OCI-LY7 (cell line): Measurements from ENCODE around the gene EXOC5. TPM values are rescaled to one million over a fixed set of nuclear protein-coding genes. Genes with fewer than 3 reads are reported as not detected.
A peak's percentile ranks its signal among the peaks of the same experiment; 100 is the strongest.

Experiments
- Bru-seq: library from RNA; stranded (reverse); fragments of 400-500 nt; gene quantifications from one replicate; lab custom pipeline; 2021; lab: Mats Ljungman, UMichigan
- BruChase-seq, 2 experiments: library from RNA; stranded (reverse); fragments of 400-500 nt; gene quantifications; one replicate each; lab custom pipeline; 2021; lab: Mats Ljungman, UMichigan
- BruUV-seq: library from RNA; stranded (reverse); fragments of 400-500 nt; replicated peaks from 2 replicates; lab custom pipeline; 2021; lab: Mats Ljungman, UMichigan
- CTCF ChIA-PET: fragments of 300-600 bp; sonication (Branson Sonifier 250); formaldehyde crosslinking; loops from one replicate; lab custom pipeline; 2022; ENCODE audit warnings: antibody characterized with exemption; ENCODE audit not compliant: unreplicated experiment; lab: Charles Lee
- POLR2A ChIA-PET: fragments of 300-600 bp; sonication (Branson Sonifier 250); formaldehyde crosslinking; loops from one replicate; lab custom pipeline; 2022; ENCODE audit warnings: antibody characterized with exemption; lab: Charles Lee
- DNase-seq: peaks from one replicate; pipeline ENCODE4 v3.0.0-alpha.2; 2015; ENCODE audit warnings: low spot score
- H2AFZ ChIP-seq: fragments of 200-600 bp; sonication (generic), shearing (Covaris generic); 2 replicates; pipeline ENCODE4 v1.6.1; 2014; ENCODE audit warnings: mild to moderate bottlenecking, antibody characterized with exemption, low read length, moderate library complexity
- H3K27ac ChIP-seq: fragments of 200-600 bp; sonication (generic); 2 replicates; pipeline ENCODE4 v1.5.1; 2014; ENCODE audit warnings: mixed run types, low read depth, mild to moderate bottlenecking, moderate library complexity, low read length, inconsistent platforms; ENCODE audit not compliant: poor library complexity, severe bottlenecking
- H3K36me3 ChIP-seq: fragments of 200-600 bp; sonication (generic); 2 replicates; pipeline ENCODE4 v1.6.1; 2014; ENCODE audit warnings: mild to moderate bottlenecking, antibody characterized with exemption, low read length, moderate library complexity, mixed read lengths; ENCODE audit not compliant: insufficient read depth
- H3K4me1 ChIP-seq: fragments of 200-600 bp; sonication (generic); 2 replicates; pipeline ENCODE4 v1.5.1; 2014; ENCODE audit warnings: mild to moderate bottlenecking, low read length; ENCODE audit not compliant: insufficient read depth, poor library complexity, severe bottlenecking
- H3K4me2 ChIP-seq: fragments of 200-600 bp; sonication (generic); 2 replicates; pipeline ENCODE4 v1.6.1; 2014; ENCODE audit warnings: mild to moderate bottlenecking, low read length
- H3K4me3 ChIP-seq: fragments of 200-600 bp; sonication (generic); 2 replicates; pipeline ENCODE4 v1.5.1; 2014; ENCODE audit warnings: mild to moderate bottlenecking, low read depth, low read length; ENCODE audit not compliant: poor library complexity, severe bottlenecking
- H3K79me2 ChIP-seq: fragments of 200-600 bp; sonication (generic); 2 replicates; pipeline ENCODE4 v1.6.1; 2016; ENCODE audit warnings: low read depth, mild to moderate bottlenecking, low read length, moderate library complexity, mixed read lengths; ENCODE audit not compliant: insufficient read depth
- H3K9me2 ChIP-seq: fragments of 200-600 bp; sonication (generic); 2 replicates; pipeline ENCODE4 v1.6.1; 2016; ENCODE audit warnings: mild to moderate bottlenecking, low read length, mixed read lengths; ENCODE audit not compliant: insufficient read depth
- H3K9me3 ChIP-seq: fragments of 200-600 bp; sonication (generic); 2 replicates; pipeline ENCODE4 v1.6.1; 2014; ENCODE audit warnings: mild to moderate bottlenecking, mixed run types, low read length, mixed read lengths
- H4K20me1 ChIP-seq: fragments of 200-600 bp; sonication (generic); 2 replicates; pipeline ENCODE4 v1.6.1; 2014; ENCODE audit warnings: mild to moderate bottlenecking, antibody characterized with exemption, low read length, moderate library complexity, mixed read lengths; ENCODE audit not compliant: insufficient read depth
- EZH2phosphoT487 ChIP-seq: fragments of 200-600 bp; sonication (generic); IDR thresholded peaks from 2 replicates; pipeline ENCODE4 v1.6.1; 2018; ENCODE audit warnings: low read depth, borderline replicate concordance, mild to moderate bottlenecking, mixed run types, antibody characterized with exemption, low read length, moderate library complexity, mixed read lengths
- intact Hi-C: fragments of 100-400 bp; cut with micrococcal nuclease; formaldehyde crosslinking; loops from one replicate; pipeline ENCODE4 v1.10.0; 2022; ENCODE audit not compliant: unreplicated experiment
- long read RNA-seq: library from polyadenylated mRNA; stranded (forward); transcript quantifications from one replicate; pipeline ENCODE4 v2.0.0, GENCODE V29; 2022
- total RNA-seq, 2 experiments: library from RNA; depleted of rRNA in 1 of 2; stranded (reverse); fragments of >200 nt in 1 of 2; shearing (Covaris generic) in 1 of 2; gene quantifications; 2 replicates each; pipeline ENCODE4 v1.2.3, GENCODE V29; 2014 to 2022
- TF ChIP-seq, protein P1 (sequence below): fragments of 200-600 bp; sonication (generic); conservative IDR thresholded peaks from 2 replicates; pipeline ENCODE4 v1.5.1; 2014; ENCODE audit warnings: mild to moderate bottlenecking, antibody characterized with exemption, low read length, moderate library complexity, mixed read lengths

EXOC5 gene, protein sequence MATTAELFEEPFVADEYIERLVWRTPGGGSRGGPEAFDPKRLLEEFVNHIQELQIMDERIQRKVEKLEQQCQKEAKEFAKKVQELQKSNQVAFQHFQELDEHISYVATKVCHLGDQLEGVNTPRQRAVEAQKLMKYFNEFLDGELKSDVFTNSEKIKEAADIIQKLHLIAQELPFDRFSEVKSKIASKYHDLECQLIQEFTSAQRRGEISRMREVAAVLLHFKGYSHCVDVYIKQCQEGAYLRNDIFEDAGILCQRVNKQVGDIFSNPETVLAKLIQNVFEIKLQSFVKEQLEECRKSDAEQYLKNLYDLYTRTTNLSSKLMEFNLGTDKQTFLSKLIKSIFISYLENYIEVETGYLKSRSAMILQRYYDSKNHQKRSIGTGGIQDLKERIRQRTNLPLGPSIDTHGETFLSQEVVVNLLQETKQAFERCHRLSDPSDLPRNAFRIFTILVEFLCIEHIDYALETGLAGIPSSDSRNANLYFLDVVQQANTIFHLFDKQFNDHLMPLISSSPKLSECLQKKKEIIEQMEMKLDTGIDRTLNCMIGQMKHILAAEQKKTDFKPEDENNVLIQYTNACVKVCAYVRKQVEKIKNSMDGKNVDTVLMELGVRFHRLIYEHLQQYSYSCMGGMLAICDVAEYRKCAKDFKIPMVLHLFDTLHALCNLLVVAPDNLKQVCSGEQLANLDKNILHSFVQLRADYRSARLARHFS
- total RNA-seq (2014; rRNA removed; shearing (Covaris generic)) (26.9 and 53.9 TPM in 2 replicates), total RNA-seq (2022) (69.4 and 73.6 TPM in 2 replicates), Bru-seq, nascent RNA (percentile 86 among the genes with signal in this experiment), BruChase-seq, experiment 1, labeled RNA remaining after a 6-hour chase (percentile 87 among the genes with signal in this experiment), BruChase-seq, experiment 2, labeled RNA remaining after a 2-hour chase (percentile 86 among the genes with signal in this experiment)
- long read RNA-seq, full-length matches to known transcripts: 143 of 166 reads
- long read RNA-seq, partial matches to known transcripts: 6 of 166 reads
- long read RNA-seq, other reads (novel, unspliced or antisense): 17 of 166 reads

DNA sequence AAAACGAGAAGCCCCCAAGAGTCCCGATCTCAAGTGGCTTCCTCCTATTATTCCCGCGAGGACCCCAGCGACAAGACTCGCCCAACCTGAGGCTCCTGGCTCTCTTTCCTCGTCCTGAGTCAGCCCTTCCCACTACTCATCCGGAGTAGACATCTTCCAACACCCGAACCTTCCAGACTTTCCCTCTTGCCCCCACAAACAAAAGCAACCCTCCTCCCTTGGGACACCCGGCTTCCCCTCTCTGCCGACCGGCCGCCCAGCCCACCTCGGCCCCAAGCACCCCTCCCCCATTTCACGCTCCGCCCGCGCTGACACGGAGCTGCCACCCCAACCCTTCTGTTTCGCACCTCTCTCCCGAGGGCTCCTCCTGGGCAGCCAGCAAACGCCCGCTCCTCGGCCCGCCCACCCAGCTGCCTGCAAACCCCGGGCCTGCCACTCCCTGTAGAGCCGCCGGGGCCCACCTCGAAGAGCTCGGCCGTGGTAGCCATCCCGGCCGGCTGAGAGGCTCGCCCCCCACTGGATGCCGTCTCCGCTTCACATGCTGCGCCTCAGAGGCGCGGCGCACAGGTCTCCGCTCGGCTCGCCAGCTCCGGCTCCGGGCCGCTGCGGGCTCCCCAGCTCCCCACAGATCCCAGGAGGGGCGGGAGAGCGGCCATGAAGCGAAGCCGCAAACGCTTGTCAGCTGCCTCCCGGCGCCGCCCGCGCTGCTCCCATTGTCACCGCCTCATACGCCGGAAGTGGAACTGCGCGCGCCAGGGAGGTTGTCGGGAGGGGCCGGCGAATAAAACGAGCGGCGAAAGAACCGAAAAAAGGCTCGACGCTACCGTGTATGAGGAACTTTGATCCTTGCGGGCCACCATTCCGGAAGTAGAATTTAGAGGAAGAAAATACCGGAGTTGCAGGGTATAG is at the start of gene EXOC5, which contains the start of gene AP5M1:
TSS of gene EXOC5 (minus strand) at position 745 of the 909 bp plus-strand sequence. CDS start at position 488, 257 bp downstream.
TSS of gene AP5M1 (plus strand) at position 811 of the 909 bp plus-strand sequence. CDS start 344 bp downstream, outside the sequence.
- Histone ChIP-seq H4K20me1 (peaks cover 32% of the 10 kb centered on the region), H3K79me2 (peaks cover 90% of the 10 kb centered on the region), H3K4me3 (peak within 1 kb of the TSS; percentile 95), H3K4me1 (peaks cover 47% of the 10 kb centered on the region), H2AFZ (peak within 1 kb of the TSS; percentile 70), H3K27ac (peak within 1 kb of the TSS; percentile 93), H3K36me3 (peaks cover 35% of the 10 kb centered on the region), H3K9me3 (peaks cover 8% of the 10 kb centered on the region; the same call in 1 of the 2 replicates), H3K4me2 (peak within 1 kb of the TSS; percentile 95), H3K9me2 (no peaks in the 10 kb centered on the region)
- CTCF ChIA-PET: interaction anchor here (0.7 kb wide), 1 partner anchor 410 kb away, joined by 3 read pairs; no protein-coding TSS in a partner anchor
- TF ChIP-seq, protein P1, sequence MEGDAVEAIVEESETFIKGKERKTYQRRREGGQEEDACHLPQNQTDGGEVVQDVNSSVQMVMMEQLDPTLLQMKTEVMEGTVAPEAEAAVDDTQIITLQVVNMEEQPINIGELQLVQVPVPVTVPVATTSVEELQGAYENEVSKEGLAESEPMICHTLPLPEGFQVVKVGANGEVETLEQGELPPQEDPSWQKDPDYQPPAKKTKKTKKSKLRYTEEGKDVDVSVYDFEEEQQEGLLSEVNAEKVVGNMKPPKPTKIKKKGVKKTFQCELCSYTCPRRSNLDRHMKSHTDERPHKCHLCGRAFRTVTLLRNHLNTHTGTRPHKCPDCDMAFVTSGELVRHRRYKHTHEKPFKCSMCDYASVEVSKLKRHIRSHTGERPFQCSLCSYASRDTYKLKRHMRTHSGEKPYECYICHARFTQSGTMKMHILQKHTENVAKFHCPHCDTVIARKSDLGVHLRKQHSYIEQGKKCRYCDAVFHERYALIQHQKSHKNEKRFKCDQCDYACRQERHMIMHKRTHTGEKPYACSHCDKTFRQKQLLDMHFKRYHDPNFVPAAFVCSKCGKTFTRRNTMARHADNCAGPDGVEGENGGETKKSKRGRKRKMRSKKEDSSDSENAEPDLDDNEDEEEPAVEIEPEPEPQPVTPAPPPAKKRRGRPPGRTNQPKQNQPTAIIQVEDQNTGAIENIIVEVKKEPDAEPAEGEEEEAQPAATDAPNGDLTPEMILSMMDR: no peak; the same call in 1 of the 2 replicates
- no peak for TF ChIP-seq EZH2phosphoT487
- DNase-seq: peak; percentile 94
- intact Hi-C loops: loop anchor here (2.0 to 5.0 kb wide), 2 partner anchors 122 to 194 kb away; partner anchors contain the start of gene NAA30
- POLR2A ChIA-PET: interaction anchor here (0.6 to 2.5 kb wide), 7 partner anchors 11 to 689 kb away, joined by 3 to 6 read pairs (median 3); partner anchors contain the start of gene TMEM260
- BruUV-seq: no TSS peak

DNA sequence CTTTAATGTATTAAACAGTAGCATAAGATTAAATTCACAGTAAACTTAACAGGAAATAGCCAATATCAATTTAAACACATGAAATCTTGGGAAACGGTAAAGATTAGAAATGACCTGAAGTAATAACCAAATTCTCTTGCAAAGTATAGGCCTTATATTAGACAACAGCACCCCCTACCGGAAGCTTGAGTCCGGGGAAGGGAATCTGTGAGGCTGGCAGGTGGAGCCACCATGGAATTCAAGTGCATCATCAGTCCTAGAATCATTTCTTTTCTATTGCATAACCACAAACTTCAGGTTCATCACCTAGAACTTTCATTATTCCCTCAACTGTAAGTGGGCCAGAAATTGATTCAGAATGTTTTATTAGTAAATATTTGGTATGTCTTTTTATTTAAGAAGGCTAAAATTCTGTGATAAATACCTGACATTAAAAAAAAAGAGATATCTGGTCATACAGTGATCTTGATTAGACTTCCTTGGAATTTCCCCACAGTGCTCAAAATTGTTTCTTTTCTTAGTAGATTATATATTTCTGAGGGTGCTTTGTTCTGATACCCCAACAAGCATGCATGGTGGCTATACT is 48.6 kb upstream of the EXOC5 start:
- H3K79me2 ChIP-seq: no peaks in the 10 kb centered on the region
- no TSS peak for BruUV-seq
- intact Hi-C loops: loop anchor here (1.0 to 10.0 kb wide), 3 partner anchors 657 to 826 kb away; no protein-coding TSS in a partner anchor
- no peaks in the 10 kb centered on the region for H3K36me3 ChIP-seq
- ChIA-PET CTCF (no interaction called here), POLR2A (interaction anchor here (0.7 kb wide), 1 partner anchor 17 kb away, joined by 7 read pairs; no protein-coding TSS in a partner anchor)
- peak; percentile 79 for DNase-seq
- no peak overlapping the region for H2AFZ ChIP-seq
- no peaks in the 10 kb centered on the region for H3K4me1 ChIP-seq
- no peak overlapping the region for H3K4me2 ChIP-seq
- no peaks in the 10 kb centered on the region for H3K9me2 ChIP-seq
- H3K4me3 ChIP-seq: no peak overlapping the region
- no peaks in the 10 kb centered on the region for H4K20me1 ChIP-seq
- no peak overlapping the region for H3K27ac ChIP-seq
- TF ChIP-seq, protein P1: peak; percentile 96
- no peak for TF ChIP-seq EZH2phosphoT487
- no peaks in the 10 kb centered on the region for H3K9me3 ChIP-seq
